ENCODE results near the gene ADARB2.

The ADARB2 gene

DNA sequence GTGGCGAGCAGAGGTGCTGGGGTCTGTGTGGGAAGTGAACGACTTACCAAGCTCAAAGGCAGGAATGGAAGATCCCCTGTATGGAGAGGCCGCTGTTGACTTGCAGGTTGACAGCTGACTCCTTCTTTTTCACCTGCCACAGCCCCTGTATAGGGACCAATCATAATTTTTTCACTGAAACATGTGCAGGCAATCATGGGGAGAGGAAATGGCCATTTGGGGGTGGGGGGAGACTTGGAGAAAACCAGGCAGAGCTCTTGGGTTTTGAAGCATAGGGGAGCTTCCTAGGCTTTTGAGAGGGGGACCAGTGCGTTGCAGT, 579.8 kb downstream of the ADARB2 start:
- DNase-seq (ENCODE audit: low spot score) = no peak
- in situ Hi-C loops (cut with MboI; ENCODE audit: low pct_unique_long_range_greater_than_20kb, low sequenced_read_pairs, unreplicated experiment) = no loop called here
- TF ChIP-seq, protein P1, sequence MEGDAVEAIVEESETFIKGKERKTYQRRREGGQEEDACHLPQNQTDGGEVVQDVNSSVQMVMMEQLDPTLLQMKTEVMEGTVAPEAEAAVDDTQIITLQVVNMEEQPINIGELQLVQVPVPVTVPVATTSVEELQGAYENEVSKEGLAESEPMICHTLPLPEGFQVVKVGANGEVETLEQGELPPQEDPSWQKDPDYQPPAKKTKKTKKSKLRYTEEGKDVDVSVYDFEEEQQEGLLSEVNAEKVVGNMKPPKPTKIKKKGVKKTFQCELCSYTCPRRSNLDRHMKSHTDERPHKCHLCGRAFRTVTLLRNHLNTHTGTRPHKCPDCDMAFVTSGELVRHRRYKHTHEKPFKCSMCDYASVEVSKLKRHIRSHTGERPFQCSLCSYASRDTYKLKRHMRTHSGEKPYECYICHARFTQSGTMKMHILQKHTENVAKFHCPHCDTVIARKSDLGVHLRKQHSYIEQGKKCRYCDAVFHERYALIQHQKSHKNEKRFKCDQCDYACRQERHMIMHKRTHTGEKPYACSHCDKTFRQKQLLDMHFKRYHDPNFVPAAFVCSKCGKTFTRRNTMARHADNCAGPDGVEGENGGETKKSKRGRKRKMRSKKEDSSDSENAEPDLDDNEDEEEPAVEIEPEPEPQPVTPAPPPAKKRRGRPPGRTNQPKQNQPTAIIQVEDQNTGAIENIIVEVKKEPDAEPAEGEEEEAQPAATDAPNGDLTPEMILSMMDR (IDR thresholded peaks at IDR 0.05; ENCODE audit: extremely low read depth, insufficient read depth, missing control alignments) = no peak

DNA sequence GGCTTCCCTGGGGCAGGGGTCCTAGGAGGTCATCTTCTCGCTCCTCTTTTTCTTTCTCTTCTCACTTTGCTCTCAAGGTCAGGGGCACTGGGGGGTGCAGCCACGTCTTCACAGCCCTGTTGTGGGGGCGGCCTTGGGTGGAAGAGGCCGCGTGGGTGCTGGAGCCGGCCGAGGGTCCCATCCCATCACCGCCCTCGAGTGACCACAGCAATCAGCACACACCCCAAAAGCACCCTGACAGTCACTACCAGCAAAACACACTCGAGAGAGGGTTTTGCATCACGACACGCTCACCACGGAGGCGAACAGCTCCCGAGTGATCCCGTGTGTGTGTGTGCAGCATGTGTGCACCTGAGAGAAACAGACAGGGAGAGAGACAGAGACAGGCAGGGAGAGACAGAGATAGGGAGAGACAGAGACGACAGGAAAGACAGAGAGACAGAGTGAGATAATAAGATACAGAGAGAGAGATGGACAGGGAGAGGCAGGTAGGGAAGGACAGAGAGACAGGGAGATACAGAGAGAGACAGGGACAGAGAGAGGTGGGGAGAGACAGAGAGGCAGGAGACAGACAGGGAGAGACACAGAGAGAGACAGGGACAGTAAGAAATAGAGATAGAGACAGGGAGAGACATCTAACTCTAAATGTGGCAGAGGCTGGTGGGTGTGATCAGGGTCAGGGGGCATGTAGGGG, 580.3 kb downstream of the ADARB2 start:
- in situ Hi-C loops (cut with MboI; ENCODE audit: low pct_unique_long_range_greater_than_20kb, low sequenced_read_pairs, unreplicated experiment) = no loop called here
- TF ChIP-seq, protein P1 (IDR thresholded peaks at IDR 0.05; ENCODE audit: extremely low read depth, insufficient read depth, missing control alignments) = no peak
- DNase-seq (ENCODE audit: low spot score) = no peak

DNA sequence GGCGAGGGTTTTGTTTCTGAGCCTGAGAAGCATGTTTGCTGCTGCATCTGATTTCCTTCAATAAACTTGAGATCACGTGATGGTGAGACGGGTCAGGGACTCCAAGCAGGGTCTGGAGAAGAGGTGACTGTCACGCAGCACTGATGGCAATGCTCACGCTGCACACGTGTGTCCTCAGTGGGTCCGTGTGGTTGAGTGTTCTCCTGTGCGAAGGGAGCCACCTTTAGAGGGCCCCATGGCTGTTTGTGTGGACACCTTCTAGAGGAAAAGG, 580.8 kb downstream of the ADARB2 start:
- TF ChIP-seq, protein P1 (IDR thresholded peaks at IDR 0.05; ENCODE audit: extremely low read depth, insufficient read depth, missing control alignments) = no peak
- in situ Hi-C loops (cut with MboI; ENCODE audit: low pct_unique_long_range_greater_than_20kb, low sequenced_read_pairs, unreplicated experiment) = no loop called here
- no peak for DNase-seq (ENCODE audit: low spot score)

DNA sequence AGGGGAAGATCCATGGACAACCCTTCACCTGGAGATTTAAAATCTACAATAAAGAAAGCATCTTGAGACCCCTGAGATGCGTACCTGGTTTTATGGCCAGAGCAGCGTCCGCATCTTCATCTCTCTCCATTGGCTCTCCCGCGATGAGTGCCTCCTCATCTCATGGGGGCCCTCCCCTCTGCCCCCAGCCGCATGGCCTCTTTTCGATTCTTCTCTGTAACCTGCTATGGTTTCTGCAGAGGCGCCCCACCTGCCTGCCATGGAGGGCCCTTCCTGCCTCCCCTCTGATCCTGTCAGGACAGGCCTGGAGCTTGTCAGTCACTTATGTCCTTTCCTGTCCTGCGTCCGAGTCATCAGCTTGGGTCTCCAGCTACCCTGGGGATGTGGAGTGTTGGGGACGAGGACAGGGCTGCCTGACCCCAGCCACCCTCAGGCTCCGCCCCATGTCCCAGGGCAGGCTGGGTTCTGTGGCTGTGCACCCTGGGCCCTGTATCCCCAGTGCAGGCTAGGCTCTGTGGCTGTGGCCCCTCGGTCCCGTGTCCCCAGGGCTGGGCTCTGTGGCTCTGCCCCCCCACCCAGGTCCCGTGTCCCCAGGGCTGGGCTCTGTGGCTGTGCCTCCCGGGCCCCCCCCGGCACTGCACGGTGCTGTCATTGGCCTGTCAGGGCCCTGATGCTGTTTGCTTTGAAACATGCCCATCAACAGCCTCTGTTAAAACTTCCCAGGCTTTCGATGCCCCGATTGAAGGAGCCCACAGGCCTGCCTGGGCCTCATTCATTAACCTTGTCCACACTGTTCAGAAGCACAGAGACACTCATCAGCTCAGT, 581.3 kb downstream of the ADARB2 start:
- TF ChIP-seq, protein P1 (IDR thresholded peaks at IDR 0.05; ENCODE audit: extremely low read depth, insufficient read depth, missing control alignments) = no peak
- no peak for DNase-seq (ENCODE audit: low spot score)
- in situ Hi-C loops (cut with MboI; ENCODE audit: low pct_unique_long_range_greater_than_20kb, low sequenced_read_pairs, unreplicated experiment) = no loop called here

DNA sequence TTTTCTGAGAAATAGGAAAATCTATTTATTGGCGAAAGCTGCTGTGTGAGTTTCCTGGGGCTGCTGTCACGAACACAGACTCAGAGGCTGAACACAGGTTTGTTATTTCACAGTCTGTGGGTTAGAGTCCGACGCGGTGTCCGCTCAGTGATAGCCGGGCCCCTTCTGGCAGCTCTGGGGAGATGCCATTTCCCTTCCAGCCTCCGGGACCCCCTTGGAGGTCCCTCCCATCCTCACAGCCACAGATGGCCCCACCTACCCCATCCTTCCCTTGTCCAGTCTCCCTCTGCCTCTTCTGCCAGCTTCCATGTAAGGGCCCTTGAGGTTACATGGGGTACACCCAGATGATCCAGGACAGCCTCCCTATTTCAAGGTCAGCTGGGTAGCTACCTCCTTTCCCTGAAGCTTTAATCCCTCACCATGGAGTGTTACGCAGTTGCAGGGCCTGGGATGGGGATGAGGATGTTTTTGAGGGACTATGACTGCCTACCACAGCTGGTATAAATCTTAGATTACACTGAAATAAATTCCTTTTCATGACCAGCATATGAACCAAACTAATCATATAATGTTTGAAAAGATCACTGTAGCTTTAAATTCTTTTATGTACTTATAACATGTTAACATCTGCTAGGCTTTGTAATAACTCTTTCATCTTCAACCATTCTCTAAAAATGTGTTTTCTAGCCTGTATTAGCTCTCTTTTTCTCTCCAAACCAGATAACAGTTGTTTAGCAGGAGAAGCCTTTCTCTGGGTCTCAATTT, 582.6 kb downstream of the ADARB2 start:
- DNase-seq (ENCODE audit: low spot score) = no peak
- TF ChIP-seq, protein P1 (IDR thresholded peaks at IDR 0.05; ENCODE audit: extremely low read depth, insufficient read depth, missing control alignments) = no peak
- in situ Hi-C loops (cut with MboI; ENCODE audit: low pct_unique_long_range_greater_than_20kb, low sequenced_read_pairs, unreplicated experiment) = no loop called here

DNA sequence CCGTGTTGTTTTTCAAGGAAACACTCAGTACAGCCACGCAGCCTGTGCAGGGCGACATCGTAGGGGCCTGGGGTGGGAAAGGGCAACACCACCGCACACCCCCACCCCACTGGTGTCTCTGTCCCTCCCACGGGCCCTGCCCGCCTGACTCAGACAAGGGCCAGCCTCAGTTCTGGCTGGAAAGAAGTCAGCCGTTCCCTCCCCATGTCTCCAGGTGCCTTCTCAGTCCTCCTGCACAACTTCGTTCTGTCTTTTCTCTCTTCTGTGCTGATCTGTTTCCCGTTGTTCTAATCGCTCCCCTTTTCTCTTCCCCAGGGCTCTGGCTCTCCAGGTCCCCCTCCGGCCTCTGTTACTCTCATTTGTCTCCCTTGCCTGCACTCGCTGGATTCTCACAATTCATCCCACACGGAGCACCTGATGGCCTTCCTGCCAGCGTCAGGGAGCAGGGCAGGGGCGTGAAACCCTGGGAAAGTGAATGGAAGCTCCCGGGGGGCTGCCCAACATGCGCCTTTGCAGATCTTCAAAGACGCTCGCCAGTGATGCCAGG, 583.4 kb downstream of the ADARB2 start:
- TF ChIP-seq, protein P1 (IDR thresholded peaks at IDR 0.05; ENCODE audit: extremely low read depth, insufficient read depth, missing control alignments) = no peak
- DNase-seq (ENCODE audit: low spot score) = no peak
- in situ Hi-C loops (cut with MboI; ENCODE audit: low pct_unique_long_range_greater_than_20kb, low sequenced_read_pairs, unreplicated experiment) = no loop called here
